ENCODE results near the gene YPEL3. TPM values are rescaled to one million over a fixed set of nuclear protein-coding genes. Genes with fewer than 3 reads are reported as not detected.
A peak's percentile ranks its signal among the peaks of the same experiment; 100 is the strongest.

Gene YPEL3
- total RNA-seq, 1 donor from 2014 or later = 75.8 TPM

DNA sequence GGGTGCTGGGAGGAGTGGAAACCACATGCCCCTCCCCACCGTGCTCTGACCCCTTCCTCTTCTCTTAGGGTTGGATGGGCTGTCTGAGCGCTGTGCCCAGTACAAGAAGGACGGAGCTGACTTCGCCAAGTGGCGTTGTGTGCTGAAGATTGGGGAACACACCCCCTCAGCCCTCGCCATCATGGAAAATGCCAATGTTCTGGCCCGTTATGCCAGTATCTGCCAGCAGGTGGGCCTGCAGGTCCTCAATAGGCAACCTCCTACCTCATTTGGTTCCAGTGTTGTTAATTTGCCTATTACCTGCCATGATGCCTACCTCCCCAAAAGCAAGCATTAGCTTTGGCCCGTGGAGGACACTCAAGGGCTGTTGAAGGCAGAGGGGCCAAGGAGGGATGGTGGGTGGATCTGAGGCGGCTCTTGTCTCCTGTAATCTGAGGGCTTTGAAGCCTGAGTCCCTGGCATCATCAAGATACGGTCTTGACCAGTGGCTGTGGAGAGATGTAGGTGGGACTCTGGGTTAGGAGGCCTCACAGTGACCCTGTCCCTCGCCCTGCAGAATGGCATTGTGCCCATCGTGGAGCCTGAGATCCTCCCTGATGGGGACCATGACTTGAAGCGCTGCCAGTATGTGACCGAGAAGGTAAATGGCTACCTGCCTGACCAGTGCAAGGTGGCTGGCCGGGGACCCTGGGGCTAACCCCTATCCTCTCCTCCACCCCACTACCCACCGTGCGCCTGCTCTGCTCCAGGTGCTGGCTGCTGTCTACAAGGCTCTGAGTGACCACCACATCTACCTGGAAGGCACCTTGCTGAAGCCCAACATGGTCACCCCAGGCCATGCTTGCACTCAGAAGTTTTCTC lies 27.0 kb downstream of the YPEL3 start:
- Mint-ChIP-seq H3K27ac (peak overlapping the region; percentile 46), H3K36me3 (ENCODE audit: low read depth) (peaks cover 60% of the 10 kb centered on the region), H3K4me1 (peaks cover 28% of the 10 kb centered on the region), H3K27me3 (no peaks in the 10 kb centered on the region), H3K9me3 (no peaks in the 10 kb centered on the region), H3K4me3 (peak overlapping the region; percentile 48)
- ChIA-PET CTCF (no interaction called here), POLR2A (interaction anchor here (0.6 kb wide), 1 partner anchor 40 kb away, joined by 3 read pairs; no protein-coding TSS in a partner anchor)
- no peak for TF ChIP-seq CTCF (IDR thresholded peaks at IDR 0.05)
- ATAC-seq (ENCODE audit: low read depth) (no peak), DNase-seq (peak; percentile 48)
- intact Hi-C loops (cut with micrococcal nuclease) = loop anchor here (10.0 kb wide), 2 partner anchors 336 to 586 kb away; partner anchors contain the start of genes FBRS, PRR14 and ZNF771

DNA sequence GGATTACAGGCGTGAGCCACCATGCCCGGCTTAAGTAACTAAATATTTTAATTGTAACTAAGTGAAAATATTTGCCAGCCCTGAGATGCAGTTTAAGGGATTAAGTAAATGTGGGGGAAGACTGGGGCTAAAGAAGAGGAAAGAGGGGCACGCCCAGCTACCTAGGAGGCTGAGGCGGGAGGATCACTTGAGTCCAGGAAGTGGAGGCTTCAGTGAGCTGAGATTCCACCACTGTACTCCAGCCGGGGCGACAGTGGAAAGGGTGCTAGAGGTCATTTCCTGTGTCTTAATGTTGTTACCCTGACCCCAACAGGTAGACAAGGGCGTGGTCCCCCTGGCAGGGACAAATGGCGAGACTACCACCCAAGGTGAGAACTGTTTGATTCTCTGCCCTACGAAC lies 27.7 kb downstream of the YPEL3 start:
- Mint-ChIP-seq H3K27ac (no peak overlapping the region), H3K9me3 (no peaks in the 10 kb centered on the region), H3K4me3 (peak overlapping the region; percentile 48), H3K27me3 (no peaks in the 10 kb centered on the region), H3K4me1 (peaks cover 33% of the 10 kb centered on the region), H3K36me3 (ENCODE audit: low read depth) (peaks cover 58% of the 10 kb centered on the region)
- DNase-seq (no peak), ATAC-seq (ENCODE audit: low read depth) (no peak)
- ChIA-PET POLR2A (no interaction called here), CTCF (no interaction called here)
- TF ChIP-seq CTCF (IDR thresholded peaks at IDR 0.05) = no peak
- intact Hi-C loops (cut with micrococcal nuclease) = loop anchor here (10.0 kb wide), 2 partner anchors 336 to 586 kb away; partner anchors contain the start of genes FBRS, PRR14 and ZNF771

DNA sequence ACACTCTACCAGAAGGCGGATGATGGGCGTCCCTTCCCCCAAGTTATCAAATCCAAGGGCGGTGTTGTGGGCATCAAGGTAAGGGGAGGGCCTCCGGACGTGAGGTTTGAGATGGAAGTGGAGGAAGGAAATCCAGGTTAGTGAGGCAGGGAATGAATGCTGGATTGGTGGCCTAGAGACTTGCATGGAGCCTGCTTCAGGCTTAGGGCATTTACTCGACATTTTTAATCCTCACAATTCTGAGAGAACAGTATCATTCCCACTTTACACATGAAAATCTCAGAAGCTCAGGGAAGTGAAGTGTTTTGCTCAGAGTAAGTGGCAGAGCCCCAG lies 28.5 kb downstream of the YPEL3 start:
- ChIA-PET POLR2A (interaction anchor here (3.5 to 4.8 kb wide), 2 partner anchors 8 to 117 kb away, joined by 75 to 89 read pairs; partner anchors contain the start of genes CORO1A and PPP4C), CTCF (interaction anchor here (0.7 kb wide), 1 partner anchor 333 kb away, joined by 3 read pairs; no protein-coding TSS in a partner anchor)
- H3K36me3 Mint-ChIP-seq (ENCODE audit: low read depth) = peaks cover 57% of the 10 kb centered on the region
- no peak for TF ChIP-seq CTCF (IDR thresholded peaks at IDR 0.05)
- H3K9me3 Mint-ChIP-seq = no peaks in the 10 kb centered on the region
- ATAC-seq (ENCODE audit: low read depth) (no peak), DNase-seq (no peak)
- no peaks in the 10 kb centered on the region for H3K27me3 Mint-ChIP-seq
- H3K27ac Mint-ChIP-seq = peak overlapping the region; percentile 24
- H3K4me1 Mint-ChIP-seq = peaks cover 35% of the 10 kb centered on the region
- no peak overlapping the region for H3K4me3 Mint-ChIP-seq
- intact Hi-C loops (cut with micrococcal nuclease) = loop anchor here (10.0 kb wide), 2 partner anchors 337 to 587 kb away; partner anchors contain the start of genes FBRS, PRR14 and ZNF771

GRCh38 chr16:30066761-30067583 lies 29.0 kb downstream of the YPEL3 start:
- no peaks in the 10 kb centered on the region for H3K9me3 Mint-ChIP-seq
- CTCF ChIA-PET = interaction anchor here (0.7 to 2.9 kb wide), 2 partner anchors 26 to 334 kb away, joined by 3 to 24 read pairs; partner anchors contain the start of gene TBX6
- peak overlapping the region; percentile 99 for H3K4me3 Mint-ChIP-seq
- TF ChIP-seq CTCF (IDR thresholded peaks at IDR 0.05) = no peak
- DNase-seq (no peak), ATAC-seq (ENCODE audit: low read depth) (no peak)
- no peaks in the 10 kb centered on the region for H3K27me3 Mint-ChIP-seq
- peaks cover 35% of the 10 kb centered on the region for H3K4me1 Mint-ChIP-seq
- peaks cover 54% of the 10 kb centered on the region for H3K36me3 Mint-ChIP-seq (ENCODE audit: low read depth)
- peak overlapping the region; percentile 99 for H3K27ac Mint-ChIP-seq
- POLR2A ChIA-PET = interaction anchor here (0.6 to 4.8 kb wide), 8 partner anchors 8 to 1244 kb away, joined by 4 to 116 read pairs (median 10); partner anchors contain the start of genes ATXN2L, CORO1A, PPP4C and TAOK2
- intact Hi-C loops (cut with micrococcal nuclease) = loop anchor here (10.0 kb wide), 2 partner anchors 338 to 588 kb away; partner anchors contain the start of genes FBRS, PRR14 and ZNF771
